HG03354 (cell line): Measurements from ENCODE around the gene ADCY5.

ENCODE experiments used
- ATAC-seq: cut with Tn5 transposase; IDR thresholded peaks from one replicate; pipeline ENCODE4 v1.9.1; 2021; ENCODE audit warnings: mild to moderate bottlenecking; ENCODE audit not compliant: unreplicated experiment, poor library complexity, severe bottlenecking

ADCY5 gene

GRCh38 chr3:123392871-123393620, 55.8 kb downstream of the ADCY5 start:
- ATAC-seq, result no peak

GRCh38 chr3:123392368-123392767, 56.5 kb downstream of the ADCY5 start:
- no peak for ATAC-seq

- no peak for ATAC-seq
Measured at GRCh38 chr3:123390865-123391600, 57.9 kb downstream of the ADCY5 start.

GRCh38 chr3:123389628-123389918, 59.3 kb downstream of the ADCY5 start:
- no peak for ATAC-seq

GRCh38 chr3:123388811-123389627, 59.9 kb downstream of the ADCY5 start:
- no peak for ATAC-seq

- no peak for ATAC-seq
Measured at GRCh38 chr3:123388042-123388441, 60.8 kb downstream of the ADCY5 start.

GRCh38 chr3:123387532-123387931, 61.4 kb downstream of the ADCY5 start:
- no peak for ATAC-seq

- no peak for ATAC-seq
Measured at GRCh38 chr3:123386477-123387040, 62.3 kb downstream of the ADCY5 start.

GRCh38 chr3:123385981-123386380, 62.9 kb downstream of the ADCY5 start:
- ATAC-seq, result no peak

- ATAC-seq, result no peak
Measured at GRCh38 chr3:123385499-123385898, 63.4 kb downstream of the ADCY5 start.

- no peak for ATAC-seq
Measured at GRCh38 chr3:123385001-123385401, 63.9 kb downstream of the ADCY5 start.

GRCh38 chr3:123384256-123384655, 64.6 kb downstream of the ADCY5 start:
- no peak for ATAC-seq

GRCh38 chr3:123383091-123384053, 65.5 kb downstream of the ADCY5 start:
- ATAC-seq, result no peak

- no peak for ATAC-seq
Measured at GRCh38 chr3:123380261-123380660, 68.6 kb downstream of the ADCY5 start.

- no peak for ATAC-seq
Measured at GRCh38 chr3:123379041-123379830, 69.7 kb downstream of the ADCY5 start.

- no peak for ATAC-seq
Measured at GRCh38 chr3:123378409-123378915, 70.4 kb downstream of the ADCY5 start.

GRCh38 chr3:123377243-123377740, 71.6 kb downstream of the ADCY5 start:
- no peak for ATAC-seq
